PC-3 (cell line): ENCODE data around the gene ZNF619.

Experiments used
- EZH2phosphoT487 ChIP-seq: fragments of 300-600 bp; sonication (generic); IDR thresholded peaks from 2 replicates; pipeline ENCODE4 v1.6.1; 2018; ENCODE audit warnings: mild to moderate bottlenecking, antibody characterized with exemption, low read length, borderline replicate concordance
- TF ChIP-seq, protein P1 (sequence below): fragments of 300-600 bp; sonication (generic); conservative IDR thresholded peaks from 2 replicates; pipeline ENCODE4 v1.5.1; 2017; ENCODE audit warnings: antibody characterized with exemption, low read depth, mild to moderate bottlenecking, low read length

DNA sequence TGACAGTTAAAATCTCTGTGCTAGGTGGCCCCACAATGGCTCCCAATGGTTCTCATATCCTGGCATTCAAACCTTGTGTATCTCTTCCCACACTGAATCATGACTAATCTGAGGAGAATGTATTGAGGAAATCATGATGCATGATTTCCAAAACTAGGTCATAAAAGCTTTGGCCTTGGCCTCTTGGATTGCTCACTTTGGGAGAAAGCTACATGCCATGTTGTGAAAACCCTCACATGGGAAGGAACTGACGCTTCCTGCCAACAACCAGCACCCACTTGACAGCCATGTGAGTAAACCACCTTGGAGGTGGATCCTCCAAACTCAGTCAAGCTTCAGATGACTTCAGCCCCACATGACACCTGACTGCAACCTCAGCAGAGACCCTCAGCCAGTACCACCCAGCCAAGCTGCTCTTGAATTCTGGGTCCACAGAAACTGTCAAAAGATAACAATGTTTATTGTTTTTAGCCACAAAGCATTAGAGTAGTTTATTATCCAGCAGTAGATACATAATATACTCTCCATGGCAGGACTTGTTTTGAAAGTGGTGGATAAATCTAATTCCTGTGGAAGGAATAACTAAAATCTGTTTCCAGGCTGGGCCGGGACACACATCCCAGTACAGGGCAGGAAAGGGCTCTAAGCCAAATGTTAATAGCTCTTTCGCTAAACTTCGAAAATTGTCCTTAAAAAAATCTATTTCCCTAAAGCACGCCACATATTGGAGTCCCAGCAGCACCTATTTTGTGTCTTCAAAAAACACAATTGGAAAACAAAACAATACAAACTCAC, 27.9 kb downstream of the ZNF619 start:
- TF ChIP-seq, protein P1, sequence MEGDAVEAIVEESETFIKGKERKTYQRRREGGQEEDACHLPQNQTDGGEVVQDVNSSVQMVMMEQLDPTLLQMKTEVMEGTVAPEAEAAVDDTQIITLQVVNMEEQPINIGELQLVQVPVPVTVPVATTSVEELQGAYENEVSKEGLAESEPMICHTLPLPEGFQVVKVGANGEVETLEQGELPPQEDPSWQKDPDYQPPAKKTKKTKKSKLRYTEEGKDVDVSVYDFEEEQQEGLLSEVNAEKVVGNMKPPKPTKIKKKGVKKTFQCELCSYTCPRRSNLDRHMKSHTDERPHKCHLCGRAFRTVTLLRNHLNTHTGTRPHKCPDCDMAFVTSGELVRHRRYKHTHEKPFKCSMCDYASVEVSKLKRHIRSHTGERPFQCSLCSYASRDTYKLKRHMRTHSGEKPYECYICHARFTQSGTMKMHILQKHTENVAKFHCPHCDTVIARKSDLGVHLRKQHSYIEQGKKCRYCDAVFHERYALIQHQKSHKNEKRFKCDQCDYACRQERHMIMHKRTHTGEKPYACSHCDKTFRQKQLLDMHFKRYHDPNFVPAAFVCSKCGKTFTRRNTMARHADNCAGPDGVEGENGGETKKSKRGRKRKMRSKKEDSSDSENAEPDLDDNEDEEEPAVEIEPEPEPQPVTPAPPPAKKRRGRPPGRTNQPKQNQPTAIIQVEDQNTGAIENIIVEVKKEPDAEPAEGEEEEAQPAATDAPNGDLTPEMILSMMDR = no peak
- no peak for TF ChIP-seq EZH2phosphoT487
